OCI-LY1 (cell line): ENCODE data around the gene RRM2.

Experiments
- H2AFZ ChIP-seq: fragments of 200-600 bp; sonication (generic), shearing (Covaris generic); 2 replicates; pipeline ENCODE4 v1.6.0; 2014; ENCODE audit warnings: antibody characterized with exemption, mild to moderate bottlenecking, low read length
- H3F3A ChIP-seq: fragments of 200-600 bp; sonication (generic), shearing (Covaris generic); 2 replicates; pipeline ENCODE4 v1.6.0; 2014; ENCODE audit warnings: mild to moderate bottlenecking, antibody characterized with exemption, low read length, moderate library complexity; ENCODE audit not compliant: insufficient read depth
- H3K27ac ChIP-seq: fragments of 200-600 bp; sonication (generic); 2 replicates; pipeline ENCODE4 v1.5.1; 2014; ENCODE audit warnings: low read length, mixed run types, mild to moderate bottlenecking, low read depth; ENCODE audit not compliant: poor library complexity, severe bottlenecking
- H3K27me3 ChIP-seq: fragments of 200-600 bp; sonication (generic); 2 replicates; pipeline ENCODE4 v1.6.0; 2014; ENCODE audit warnings: antibody characterized with exemption, mild to moderate bottlenecking, low read length, moderate library complexity; ENCODE audit not compliant: insufficient read depth
- H3K36me3 ChIP-seq: fragments of 200-600 bp; sonication (generic); 2 replicates; pipeline ENCODE4 v1.6.1; 2014; ENCODE audit warnings: mild to moderate bottlenecking, antibody characterized with exemption, low read length, moderate library complexity, mixed read lengths; ENCODE audit not compliant: insufficient read depth
- H3K4me1 ChIP-seq: fragments of 200-600 bp; sonication (generic); 2 replicates; pipeline ENCODE4 v1.5.1; 2014; ENCODE audit warnings: mild to moderate bottlenecking, low read length, moderate library complexity; ENCODE audit not compliant: insufficient read depth, severe bottlenecking
- H3K4me2 ChIP-seq: fragments of 200-600 bp; sonication (generic), shearing (Covaris generic); 2 replicates; pipeline ENCODE4 v1.6.1; 2014; ENCODE audit warnings: low read length
- H3K4me3 ChIP-seq: fragments of 200-600 bp; sonication (generic); 2 replicates; pipeline ENCODE4 v1.5.1; 2014; ENCODE audit warnings: low read length, low read depth, mild to moderate bottlenecking, mixed read lengths; ENCODE audit not compliant: poor library complexity, severe bottlenecking
- H3K79me2 ChIP-seq: fragments of 200-600 bp; shearing (Covaris generic); 2 replicates; pipeline ENCODE4 v1.6.1; 2016; ENCODE audit warnings: mixed run types, low read length, mixed read lengths; ENCODE audit not compliant: insufficient read depth
- H3K9ac ChIP-seq: fragments of 200-600 bp; sonication (generic), shearing (Covaris generic); 2 replicates; pipeline ENCODE4 v1.6.1; 2014; ENCODE audit warnings: mild to moderate bottlenecking, low read length, mixed read lengths
- H3K9me2 ChIP-seq: fragments of 200-600 bp; sonication (generic), shearing (Covaris generic); 2 replicates; pipeline ENCODE4 v1.6.1; 2014; ENCODE audit warnings: low read depth, mild to moderate bottlenecking, low read length, mixed read lengths
- H3K9me3 ChIP-seq: fragments of 200-600 bp; shearing (Covaris generic); 2 replicates; pipeline ENCODE4 v1.6.1; 2014; ENCODE audit warnings: low read length, mixed read lengths
- H4K20me1 ChIP-seq: fragments of 200-600 bp; sonication (generic), shearing (Covaris generic); 2 replicates; pipeline ENCODE4 v1.6.0; 2016; ENCODE audit warnings: mild to moderate bottlenecking, low read length; ENCODE audit not compliant: insufficient read depth
- CTCF ChIP-seq: fragments of 200-600 bp; sonication (generic), shearing (Covaris generic); IDR thresholded peaks from 2 replicates; pipeline ENCODE4 v1.5.1; 2017; ENCODE audit warnings: mild to moderate bottlenecking, antibody characterized with exemption, low read length, moderate library complexity, mixed read lengths
- EZH2 ChIP-seq: fragments of 200-600 bp; sonication (generic), shearing (Covaris generic); IDR thresholded peaks from 2 replicates; pipeline ENCODE4 v1.8.0; 2017; ENCODE audit warnings: borderline replicate concordance, mixed run types, mild to moderate bottlenecking, antibody characterized with exemption, low read length, moderate library complexity, mixed read lengths

RRM2 gene

DNA sequence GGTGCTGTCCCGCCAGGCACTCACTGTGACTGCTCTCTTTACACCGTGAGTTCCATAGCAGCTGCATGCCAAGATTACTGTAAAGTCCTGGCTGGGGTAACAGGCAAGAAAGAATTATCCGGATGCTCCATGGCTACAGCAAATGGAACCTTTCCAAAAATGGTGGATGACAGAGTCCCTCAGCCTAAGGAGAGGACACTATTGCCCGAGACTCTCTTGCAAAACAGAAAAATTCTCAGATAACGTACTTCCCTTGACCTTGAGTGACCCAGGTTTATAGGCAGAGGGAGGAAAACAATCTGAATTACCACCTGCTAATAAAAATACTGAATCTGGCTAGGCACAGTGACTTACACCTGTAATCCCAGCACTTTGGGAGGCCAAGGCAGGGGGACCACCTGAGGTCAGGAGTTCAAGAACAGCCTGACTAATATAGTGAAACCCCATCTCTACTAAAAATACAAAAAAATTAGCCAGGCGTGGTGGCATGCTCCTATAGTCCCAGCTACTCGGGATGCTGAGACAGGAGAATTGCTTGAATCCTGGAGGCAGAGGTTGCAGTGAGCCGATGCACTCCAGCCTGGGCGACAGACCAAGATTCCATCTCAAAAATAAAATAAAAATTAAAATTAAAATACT, 46.8 kb upstream of the RRM2 start:
- Histone ChIP-seq H3K4me1 (peaks cover 5% of the 10 kb centered on the region), H3K9me3 (no peaks in the 10 kb centered on the region), H4K20me1 (no peaks in the 10 kb centered on the region), H3K27ac (no peak overlapping the region), H3K4me2 (no peak overlapping the region), H3K4me3 (no peak overlapping the region), H3K27me3 (peaks cover 14% of the 10 kb centered on the region), H3K36me3 (no peaks in the 10 kb centered on the region), H3K9ac (no peak overlapping the region), H3K79me2 (no peaks in the 10 kb centered on the region), H2AFZ (no peak overlapping the region), H3K9me2 (no peaks in the 10 kb centered on the region), H3F3A (no peaks in the 10 kb centered on the region)
- no peak for TF ChIP-seq CTCF
- no peak for TF ChIP-seq EZH2

- no peak overlapping the region for H2AFZ ChIP-seq
- H3K9me3 ChIP-seq, result no peaks in the 10 kb centered on the region
- no peak overlapping the region for H3K9ac ChIP-seq
- H3K36me3 ChIP-seq, result no peaks in the 10 kb centered on the region
- no peaks in the 10 kb centered on the region for H4K20me1 ChIP-seq
- no peaks in the 10 kb centered on the region for H3K79me2 ChIP-seq
- H3K4me2 ChIP-seq, result no peak overlapping the region
- TF ChIP-seq EZH2 (no peak), CTCF (no peak)
- H3K4me3 ChIP-seq, result no peak overlapping the region
- H3K27me3 ChIP-seq, result peaks cover 14% of the 10 kb centered on the region
- H3F3A ChIP-seq, result no peaks in the 10 kb centered on the region
- H3K4me1 ChIP-seq, result peaks cover 13% of the 10 kb centered on the region
- H3K27ac ChIP-seq, result no peak overlapping the region
- no peaks in the 10 kb centered on the region for H3K9me2 ChIP-seq
Measured at GRCh38 chr2:10076511-10076910, 46.0 kb upstream of the RRM2 start.

DNA sequence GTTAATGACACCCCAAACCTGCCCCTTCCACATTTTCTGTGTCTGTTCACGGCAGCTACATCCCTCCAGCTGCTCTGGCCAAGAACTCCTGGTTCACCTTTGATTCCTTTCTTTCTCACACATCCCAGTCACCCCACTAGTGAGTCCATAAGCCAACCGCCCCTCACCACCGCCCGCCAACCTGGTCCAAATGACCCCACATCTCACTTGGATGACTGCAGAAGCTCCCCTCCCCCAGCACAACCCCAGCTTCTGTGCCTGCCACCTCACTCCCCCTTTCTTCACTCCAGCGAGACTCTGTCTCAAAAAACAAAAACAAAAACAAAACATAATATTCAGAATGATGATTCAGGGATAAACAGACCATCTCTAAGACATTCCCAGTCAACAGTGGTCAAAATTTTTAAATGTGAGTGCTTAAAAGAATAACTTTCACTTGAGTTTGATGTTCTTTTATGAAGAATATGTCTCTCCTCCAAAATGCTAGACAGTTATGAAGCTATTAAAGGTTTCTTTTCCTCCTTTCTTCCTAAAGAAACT, 45.5 kb upstream of the RRM2 start:
- peaks cover 14% of the 10 kb centered on the region for H3K27me3 ChIP-seq
- no peaks in the 10 kb centered on the region for H3K9me3 ChIP-seq
- H3K79me2 ChIP-seq, result no peaks in the 10 kb centered on the region
- H3K9ac ChIP-seq, result no peak overlapping the region
- no peak overlapping the region for H3K4me3 ChIP-seq
- peaks cover 19% of the 10 kb centered on the region for H3K4me1 ChIP-seq
- no peak overlapping the region for H3K27ac ChIP-seq
- H2AFZ ChIP-seq, result no peak overlapping the region
- H3K9me2 ChIP-seq, result no peaks in the 10 kb centered on the region
- H4K20me1 ChIP-seq, result no peaks in the 10 kb centered on the region
- TF ChIP-seq EZH2, result no peak
- TF ChIP-seq CTCF, result no peak
- no peaks in the 10 kb centered on the region for H3K36me3 ChIP-seq
- no peaks in the 10 kb centered on the region for H3F3A ChIP-seq
- no peak overlapping the region for H3K4me2 ChIP-seq
